Calu3 (cell line): ENCODE data around the gene PSMA2. TPM values are rescaled to one million over a fixed set of nuclear protein-coding genes. Genes with fewer than 3 reads are reported as not detected.

Experiments
- BruUV-seq: library from RNA; stranded (reverse); fragments of 400-500 nt; replicated peaks from 2 replicates; lab custom pipeline; 2021; lab: Mats Ljungman, UMichigan
- CTCF ChIA-PET: fragments of 300-600 bp; sonication (Branson Sonifier 250); formaldehyde crosslinking; loops from one replicate; lab custom pipeline; 2022; ENCODE audit warnings: antibody characterized with exemption; lab: Charles Lee
- DNase-seq: peaks from one replicate; pipeline ENCODE4 v3.0.0; 2022
- H3K27ac Mint-ChIP-seq: one replicate; pipeline ENCODE4 v1.8.0; 2022; ENCODE audit warnings: mixed read lengths; ENCODE audit not compliant: unreplicated experiment
- H3K27me3 Mint-ChIP-seq: one replicate; pipeline ENCODE4 v1.8.0; 2022; ENCODE audit warnings: mixed read lengths; ENCODE audit not compliant: unreplicated experiment
- H3K36me3 Mint-ChIP-seq: one replicate; pipeline ENCODE4 v1.8.0; 2022; ENCODE audit warnings: mild to moderate bottlenecking, moderate library complexity, mixed read lengths; ENCODE audit not compliant: insufficient read depth, unreplicated experiment
- H3K4me1 Mint-ChIP-seq: one replicate; pipeline ENCODE4 v1.8.0; 2022; ENCODE audit warnings: mild to moderate bottlenecking, low read depth, mixed read lengths; ENCODE audit not compliant: unreplicated experiment
- H3K4me3 Mint-ChIP-seq: one replicate; pipeline ENCODE4 v1.8.0; 2022; ENCODE audit warnings: mild to moderate bottlenecking, low read depth, moderate library complexity, mixed read lengths; ENCODE audit not compliant: unreplicated experiment
- H3K9me3 Mint-ChIP-seq: one replicate; pipeline ENCODE4 v1.8.0; 2022; ENCODE audit warnings: low read depth, mixed read lengths; ENCODE audit not compliant: unreplicated experiment
- intact Hi-C: fragments of 100-400 bp; cut with micrococcal nuclease; formaldehyde crosslinking; loops from one replicate; pipeline ENCODE4 v1.10.0; 2022; ENCODE audit not compliant: unreplicated experiment
- total RNA-seq: library from RNA; stranded (reverse); gene quantifications from 2 replicates; pipeline ENCODE4 v1.2.3, GENCODE V29; 2022
- TF ChIP-seq, protein P1 (sequence below): fragments of 200-600 bp; IDR thresholded peaks from one replicate; pipeline ENCODE4 v1.8.0; 2022; ENCODE audit warnings: antibody characterized with exemption; ENCODE audit not compliant: unreplicated experiment

The PSMA2 gene
- total RNA-seq, 1 experiment from 2014 or later: 208 TPM

DNA sequence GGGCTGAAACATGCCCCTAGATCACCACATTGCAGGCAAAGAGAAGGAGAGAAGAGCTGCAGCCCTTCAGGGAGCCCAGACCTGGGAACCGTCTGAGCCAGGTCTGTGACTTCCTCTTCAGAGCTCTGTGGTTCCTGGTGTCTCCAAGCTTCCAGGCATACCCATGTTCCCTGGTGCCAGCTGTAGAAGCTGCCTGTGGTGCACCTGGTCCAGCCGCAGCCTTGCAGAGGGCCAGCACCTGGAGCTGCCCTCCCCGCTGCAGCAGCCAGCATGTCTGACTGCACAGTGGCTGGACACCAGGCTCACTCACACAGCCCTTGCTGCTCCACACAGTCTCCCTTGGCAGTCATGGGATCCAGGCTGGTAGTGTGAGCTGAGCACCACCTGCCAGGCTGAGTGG lies 53.7 kb downstream of the PSMA2 start:
- CTCF ChIA-PET: interaction anchor here (1.1 to 1.2 kb wide), 2 partner anchors 26 to 937 kb away, joined by 3 to 6 read pairs; no protein-coding TSS in a partner anchor
- Mint-ChIP-seq H3K36me3 (no peaks in the 10 kb centered on the region), H3K4me1 (no peaks in the 10 kb centered on the region), H3K4me3 (no peak overlapping the region), H3K27ac (no peak overlapping the region), H3K9me3 (no peaks in the 10 kb centered on the region), H3K27me3 (no peaks in the 10 kb centered on the region)
- no TSS peak for BruUV-seq
- intact Hi-C loops: no loop called here
- no peak for DNase-seq
- TF ChIP-seq, protein P1, sequence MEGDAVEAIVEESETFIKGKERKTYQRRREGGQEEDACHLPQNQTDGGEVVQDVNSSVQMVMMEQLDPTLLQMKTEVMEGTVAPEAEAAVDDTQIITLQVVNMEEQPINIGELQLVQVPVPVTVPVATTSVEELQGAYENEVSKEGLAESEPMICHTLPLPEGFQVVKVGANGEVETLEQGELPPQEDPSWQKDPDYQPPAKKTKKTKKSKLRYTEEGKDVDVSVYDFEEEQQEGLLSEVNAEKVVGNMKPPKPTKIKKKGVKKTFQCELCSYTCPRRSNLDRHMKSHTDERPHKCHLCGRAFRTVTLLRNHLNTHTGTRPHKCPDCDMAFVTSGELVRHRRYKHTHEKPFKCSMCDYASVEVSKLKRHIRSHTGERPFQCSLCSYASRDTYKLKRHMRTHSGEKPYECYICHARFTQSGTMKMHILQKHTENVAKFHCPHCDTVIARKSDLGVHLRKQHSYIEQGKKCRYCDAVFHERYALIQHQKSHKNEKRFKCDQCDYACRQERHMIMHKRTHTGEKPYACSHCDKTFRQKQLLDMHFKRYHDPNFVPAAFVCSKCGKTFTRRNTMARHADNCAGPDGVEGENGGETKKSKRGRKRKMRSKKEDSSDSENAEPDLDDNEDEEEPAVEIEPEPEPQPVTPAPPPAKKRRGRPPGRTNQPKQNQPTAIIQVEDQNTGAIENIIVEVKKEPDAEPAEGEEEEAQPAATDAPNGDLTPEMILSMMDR: no peak

DNA sequence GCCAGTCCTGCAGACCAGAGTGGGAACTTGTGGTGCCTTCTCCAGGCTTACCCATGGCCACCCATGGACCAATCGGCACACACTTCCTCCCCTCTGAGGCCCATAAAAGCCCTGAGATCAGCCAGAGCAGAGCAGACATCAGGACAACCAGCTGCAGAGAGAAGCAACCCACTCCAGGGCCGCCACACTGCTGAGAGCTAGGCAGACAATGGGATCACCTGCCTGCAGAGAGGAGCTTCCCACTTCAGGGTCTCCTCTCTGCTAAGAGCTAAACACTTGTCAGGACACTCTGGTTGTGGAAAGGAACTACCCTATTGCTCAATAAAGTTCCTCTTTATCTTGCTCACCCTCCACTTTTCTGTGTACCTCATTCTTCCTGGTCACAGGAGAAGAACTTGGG lies 54.1 kb downstream of the PSMA2 start:
- Mint-ChIP-seq H3K4me1 (no peaks in the 10 kb centered on the region), H3K27me3 (no peaks in the 10 kb centered on the region), H3K27ac (no peak overlapping the region), H3K36me3 (no peaks in the 10 kb centered on the region), H3K9me3 (no peaks in the 10 kb centered on the region), H3K4me3 (no peak overlapping the region)
- intact Hi-C loops: no loop called here
- BruUV-seq: no TSS peak
- TF ChIP-seq, protein P1: no peak
- no peak for DNase-seq
- CTCF ChIA-PET: interaction anchor here (1.1 to 1.2 kb wide), 2 partner anchors 25 to 937 kb away, joined by 3 to 6 read pairs; no protein-coding TSS in a partner anchor

DNA sequence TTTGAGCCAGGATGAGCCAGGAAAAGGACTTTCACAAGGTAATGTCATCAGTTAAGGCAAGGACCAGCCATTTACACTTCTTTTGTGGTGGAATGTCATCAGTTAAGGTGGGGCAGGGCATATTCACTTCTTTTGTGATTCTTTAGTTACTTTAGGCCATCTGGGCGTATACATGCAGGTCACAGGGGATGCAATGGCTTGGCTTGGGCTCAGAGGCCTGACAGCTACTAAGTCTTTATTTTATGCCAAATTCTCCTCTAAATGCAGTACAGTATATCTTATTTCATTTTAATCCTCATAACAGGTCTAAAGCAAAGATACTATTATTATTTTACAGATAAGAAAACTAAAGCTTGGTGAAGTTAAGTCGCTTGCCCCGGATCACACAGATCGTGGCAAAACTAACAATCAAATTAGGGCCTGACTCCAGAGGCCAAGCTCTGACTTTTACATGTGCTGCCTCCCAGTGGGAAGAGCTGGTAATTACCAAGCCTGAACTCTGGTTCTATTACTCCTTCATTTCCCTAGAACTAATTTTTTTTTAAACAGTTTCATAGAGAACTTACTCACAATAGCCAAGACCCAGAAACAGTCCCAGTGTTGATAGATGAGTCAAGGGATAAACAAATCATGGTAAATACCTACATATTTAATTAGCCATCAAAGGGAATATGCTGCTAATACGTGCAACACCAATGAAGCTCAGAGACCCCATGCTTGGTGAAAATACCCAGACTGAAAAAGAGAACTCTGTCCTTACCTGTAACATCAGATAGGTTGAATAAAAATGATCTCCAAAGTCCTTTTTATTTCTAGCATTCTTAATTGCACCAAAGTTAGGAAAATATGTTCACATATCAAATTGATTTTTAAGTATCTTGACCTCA lies 55.5 kb downstream of the PSMA2 start:
- Mint-ChIP-seq H3K4me1 (no peaks in the 10 kb centered on the region), H3K36me3 (no peaks in the 10 kb centered on the region), H3K4me3 (no peak overlapping the region), H3K27me3 (no peaks in the 10 kb centered on the region), H3K9me3 (peaks cover 3% of the 10 kb centered on the region), H3K27ac (no peak overlapping the region)
- intact Hi-C loops: loop anchor here (1.0 kb wide), 1 partner anchor 936 kb away; no protein-coding TSS in a partner anchor
- peak; percentile 83 for DNase-seq
- CTCF ChIA-PET: interaction anchor here (0.6 to 1.6 kb wide), 13 partner anchors 11 to 936 kb away, joined by 3 to 10 read pairs (median 4); partner anchors contain the start of genes MRPL32 and PSMA2
- TF ChIP-seq, protein P1: peak; percentile 74
- BruUV-seq: no TSS peak

DNA sequence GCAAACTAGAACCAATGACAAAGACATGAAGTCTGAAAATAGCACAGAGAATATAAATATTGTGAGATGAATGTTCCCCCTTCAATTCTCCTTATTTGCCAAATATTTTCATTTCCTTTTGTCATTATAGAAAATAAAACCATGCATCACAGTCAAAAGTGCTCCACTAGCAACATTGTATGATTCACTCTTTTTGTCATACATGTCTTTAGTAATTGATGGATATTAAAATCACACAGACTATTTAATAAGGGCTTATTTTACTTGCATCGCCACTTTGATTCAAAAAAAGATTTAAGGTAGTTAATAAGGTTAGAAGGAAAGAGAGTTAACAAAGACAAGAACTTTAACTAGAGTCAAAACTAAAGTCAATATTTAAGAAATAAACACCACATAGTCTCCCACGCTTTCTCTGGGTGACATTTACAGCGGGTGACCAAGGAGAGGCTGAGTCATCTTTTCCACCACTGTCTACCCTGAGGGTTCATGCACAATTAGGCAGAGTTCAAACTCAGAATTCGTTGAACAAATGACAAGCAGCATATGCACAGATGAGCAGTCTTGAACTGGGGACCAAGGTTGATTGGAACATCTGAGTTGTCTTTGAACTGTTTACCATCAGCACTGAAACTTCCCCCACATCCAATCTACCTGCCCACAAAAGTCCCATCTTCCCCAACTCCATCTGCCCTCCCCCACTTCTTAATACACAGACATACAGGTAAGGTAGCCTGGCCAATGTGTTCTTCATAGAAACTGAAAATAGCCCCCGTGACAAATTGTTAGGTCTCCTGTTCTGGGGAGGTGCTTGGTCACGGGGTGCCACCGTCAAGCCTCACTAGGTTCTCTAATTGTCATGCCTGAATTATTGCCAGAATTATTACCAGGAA lies 62.6 kb downstream of the PSMA2 start:
- Mint-ChIP-seq H3K36me3 (no peaks in the 10 kb centered on the region), H3K27me3 (peaks cover 36% of the 10 kb centered on the region), H3K27ac (no peak overlapping the region), H3K9me3 (peaks cover 8% of the 10 kb centered on the region), H3K4me1 (no peaks in the 10 kb centered on the region), H3K4me3 (no peak overlapping the region)
- intact Hi-C loops: no loop called here
- CTCF ChIA-PET: no interaction called here
- BruUV-seq: no TSS peak
- TF ChIP-seq, protein P1: no peak
- no peak for DNase-seq
